ENCODE measurements around the gene SMARCAL1.

DNA sequence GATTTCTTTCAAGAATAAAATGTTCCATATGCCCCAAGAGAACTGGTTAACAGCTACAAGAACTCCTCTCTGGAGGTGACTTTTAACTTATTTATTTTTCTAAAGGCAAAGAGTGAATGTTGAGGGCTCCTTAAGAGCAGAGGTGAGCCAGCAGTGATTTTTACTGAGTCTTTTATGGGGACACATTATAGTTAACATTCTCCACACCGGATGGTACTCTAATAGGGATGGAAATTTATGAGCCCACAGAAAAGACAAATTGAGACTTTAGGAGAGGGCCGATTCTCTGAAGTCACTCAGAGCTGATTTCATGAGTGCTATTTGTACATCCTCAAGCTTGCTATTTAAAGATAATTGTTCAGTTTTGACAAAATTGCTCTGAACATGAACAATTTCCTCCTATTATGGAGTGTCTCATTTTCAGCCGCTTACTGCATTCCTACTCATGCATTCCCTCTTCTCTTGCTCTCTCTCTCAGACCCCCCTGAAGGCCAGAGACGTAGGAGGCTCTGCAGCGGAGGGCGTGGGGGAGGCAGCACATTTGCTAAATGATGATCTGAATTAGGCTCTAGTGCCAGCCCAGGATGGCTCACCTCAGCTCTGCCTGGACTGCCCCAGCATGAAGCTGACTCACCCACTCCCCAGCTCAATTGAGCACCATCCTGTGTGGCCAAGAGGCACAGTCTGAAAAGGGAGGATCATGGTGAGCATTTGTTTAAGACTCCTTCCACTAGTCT is 80.5 kb downstream of the SMARCAL1 start:
- TF ChIP-seq CTCF (IDR thresholded peaks at IDR 0.05) (no peak), EP300 (IDR thresholded peaks at IDR 0.05) (no peak), POLR2AphosphoS5 (IDR thresholded peaks at IDR 0.05) (no peak)
